ENCODE measurements around the gene SMARCB1. TPM values are rescaled to one million over a fixed set of nuclear protein-coding genes. Genes with fewer than 3 reads are reported as not detected.

Gene SMARCB1
- total and polyA plus RNA-seq, 2 donors (not counting 3 experiments of a cell fraction or from before 2014, with no cell fraction given) = 113 to 148 TPM

GRCh38 chr22:23834406-23834792, 47.6 kb downstream of the SMARCB1 start:
- no peak for TF ChIP-seq POLR2A (IDR thresholded peaks at IDR 0.05; ENCODE audit: low read depth, low read length)
- TF ChIP-seq MAX (IDR thresholded peaks at IDR 0.05; ENCODE audit: insufficient read depth, insufficient read length) = no peak
- TF ChIP-seq MYC (IDR thresholded peaks at IDR 0.05; ENCODE audit: low read depth, low read length) = no peak
- TF ChIP-seq GATA2 (IDR thresholded peaks at IDR 0.05; ENCODE audit: insufficient read depth, insufficient read length, low read depth, low read length) = no peak
- no peak for TF ChIP-seq JUN (IDR thresholded peaks at IDR 0.05; ENCODE audit: borderline replicate concordance, insufficient read depth, insufficient read length, low read depth)
- no peak for TF ChIP-seq EZH2 (IDR thresholded peaks at IDR 0.05; ENCODE audit: borderline replicate concordance, low read depth, low read length, severe bottlenecking)
- ChIA-PET CTCF (interaction anchor here (1.0 to 2.1 kb wide), 3 partner anchors 10 to 63 kb away, joined by 3 to 14 read pairs (median 5); no protein-coding TSS in a partner anchor), POLR2A (no interaction called here)
- intact Hi-C loops (cut with micrococcal nuclease) = no loop called here
- Histone ChIP-seq H3K9ac (replicated peaks; ENCODE audit: extremely low read depth, insufficient read depth, low read length) (no peak overlapping the region), H3K79me2 (ENCODE audit: control insufficient read depth, insufficient read depth, low read length) (no peaks in the 10 kb centered on the region), H3K4me2 (ENCODE audit: insufficient read depth, low read length) (no peak overlapping the region), H3K36me3 (ENCODE audit: control insufficient read depth in 2 of 2, extremely low read depth in 1 of 2, insufficient read depth in 2 of 2, low read length in 2 of 2) (peaks cover 12 to 38% of the 10 kb centered on the region in 2 experiments), H3K4me3 (replicated peaks in 1 of 3; ENCODE audit: insufficient read depth in 1 of 3, low read depth in 1 of 3, low read length in 3 of 3) (no peak overlapping the region), H3K27ac (ENCODE audit: insufficient read depth, low read depth, low read length) (no peak overlapping the region), H3K27me3 (ENCODE audit: control insufficient read depth in 2 of 2, insufficient read depth in 2 of 2, low read length in 2 of 2) (no peaks in the 10 kb centered on the region), H3K4me1 (ENCODE audit: control insufficient read depth, extremely low read depth, insufficient read depth, low read length) (peaks cover 2% of the 10 kb centered on the region), H4K20me1 (replicated peaks; ENCODE audit: control insufficient read depth, extremely low read depth, insufficient read depth, low read length) (no peaks in the 10 kb centered on the region), H3K9me1 (replicated peaks; ENCODE audit: control insufficient read depth, extremely low read depth, insufficient read depth, low read length) (no peaks in the 10 kb centered on the region), H3K9me3 (replicated peaks; ENCODE audit: control insufficient read depth, insufficient read depth, low read length) (no peaks in the 10 kb centered on the region), H2AFZ (ENCODE audit: low read depth, low read length) (no peak overlapping the region)
- no peak for DNase-seq (ENCODE audit: low read depth, low spot score)
- FAIRE-seq = no peak
- dilution Hi-C loops (cut with MboI; ENCODE audit: extremely low pct_ligation_motif_present, low sequenced_read_pairs) = no loop called here
- no TSS peak for BruUV-seq (replicated peaks)

GRCh38 chr22:23834793-23835483, 48.2 kb downstream of the SMARCB1 start:
- no peak for FAIRE-seq

More at GRCh38 chr22:23834793-23835483, 48.2 kb downstream of the SMARCB1 start:
- POLR2A ChIA-PET = no interaction called here
- peaks cover 12 to 38% of the 10 kb centered on the region in 2 experiments for H3K36me3 ChIP-seq (ENCODE audit: control insufficient read depth in 2 of 2, extremely low read depth in 1 of 2, insufficient read depth in 2 of 2, low read length in 2 of 2)
- intact Hi-C loops (cut with micrococcal nuclease) (loop anchor here (5.0 kb wide), 1 partner anchor 48 kb away; the partner anchor contains the start of gene SMARCB1), dilution Hi-C loops (cut with MboI; ENCODE audit: extremely low pct_ligation_motif_present, low sequenced_read_pairs) (no loop called here)
- H3K27ac ChIP-seq (ENCODE audit: insufficient read depth, low read depth, low read length) = no peak overlapping the region
- H3K9ac ChIP-seq (replicated peaks; ENCODE audit: extremely low read depth, insufficient read depth, low read length) = no peak overlapping the region
- H3K79me2 ChIP-seq (ENCODE audit: control insufficient read depth, insufficient read depth, low read length) = no peaks in the 10 kb centered on the region
- no peaks in the 10 kb centered on the region for H4K20me1 ChIP-seq (replicated peaks; ENCODE audit: control insufficient read depth, extremely low read depth, insufficient read depth, low read length)
- no TSS peak for BruUV-seq (replicated peaks)
- H3K9me1 ChIP-seq (replicated peaks; ENCODE audit: control insufficient read depth, extremely low read depth, insufficient read depth, low read length) = no peaks in the 10 kb centered on the region
- DNase-seq (ENCODE audit: low read depth, low spot score) = no peak
- no peak overlapping the region for H3K4me2 ChIP-seq (ENCODE audit: insufficient read depth, low read length)
- no peak overlapping the region for H3K4me3 ChIP-seq (replicated peaks in 1 of 3; ENCODE audit: insufficient read depth in 1 of 3, low read depth in 1 of 3, low read length in 3 of 3)
- CTCF ChIA-PET = interaction anchor here (1.0 to 2.1 kb wide), 3 partner anchors 11 to 64 kb away, joined by 3 to 14 read pairs (median 5); no protein-coding TSS in a partner anchor
- H2AFZ ChIP-seq (ENCODE audit: low read depth, low read length) = no peak overlapping the region
- H3K4me1 ChIP-seq (ENCODE audit: control insufficient read depth, extremely low read depth, insufficient read depth, low read length) = peaks cover 2% of the 10 kb centered on the region
- H3K9me3 ChIP-seq (replicated peaks; ENCODE audit: control insufficient read depth, insufficient read depth, low read length) = no peaks in the 10 kb centered on the region
- no peak for TF ChIP-seq POLR2AphosphoS5 (IDR thresholded peaks at IDR 0.05; ENCODE audit: insufficient read depth, low read depth, low read length)
- H3K27me3 ChIP-seq (ENCODE audit: control insufficient read depth in 2 of 2, insufficient read depth in 2 of 2, low read length in 2 of 2) = no peaks in the 10 kb centered on the region

All from endothelial cell of umbilical vein (primary cell).